HT1080 (cell line): ENCODE data around the gene NDUFB5. TPM values are rescaled to one million over a fixed set of nuclear protein-coding genes. Genes with fewer than 3 reads are reported as not detected.

Source experiments
- DNase-seq: peaks from one replicate; pipeline ENCODE4 v3.0.0-alpha.2; 2015; ENCODE audit warnings: low read depth
- polyA plus RNA-seq, 2 experiments: library from polyadenylated mRNA; depleted of rRNA; stranded (reverse); fragments of >200 nt; gene quantifications; 2 replicates each; pipeline ENCODE4 v1.2.3, GENCODE V29; 2015
- total RNA-seq: library from RNA; depleted of rRNA; stranded (reverse); fragments of >200 nt; shearing (Covaris generic); gene quantifications from 2 replicates; pipeline ENCODE4 v1.2.3, GENCODE V29; 2014; rRNA removed

NDUFB5 gene
- total RNA-seq, result 244 and 296 TPM in 2 replicates
- polyA plus RNA-seq (2015; cell fraction: cytosol; rRNA removed), result 240 and 264 TPM in 2 replicates
- 162 and 163 TPM in 2 replicates for polyA plus RNA-seq (2015; cell fraction: nucleus; rRNA removed)

- DNase-seq, result peak; percentile 98
Measured at GRCh38 chr3:179604321-179605078, at the start of gene NDUFB5, which contains the start of gene MRPL47. Gene NDUFB5 (plus strand): TSS chr3:179604794. CDS start chr3:179604816, 22 bp downstream. Gene MRPL47 (minus strand): TSS chr3:179604638. CDS start chr3:179604624, 14 bp downstream.

GRCh38 chr3:179558742-179559364 is 45.7 kb upstream of the NDUFB5 start:
- peak; percentile 72 for DNase-seq

GRCh38 chr3:179560791-179561190 is 43.8 kb upstream of the NDUFB5 start:
- peak; percentile 22 for DNase-seq

- peak; percentile 100 for DNase-seq
Measured at GRCh38 chr3:179562591-179563270, 41.9 kb upstream of the NDUFB5 start, which contains the start of gene ACTL6A. Gene ACTL6A (plus strand): TSS chr3:179562926. CDS start chr3:179563093, 167 bp downstream.

GRCh38 chr3:179563271-179563783 is 41.3 kb upstream of the NDUFB5 start:
- peak; percentile 81 for DNase-seq

GRCh38 chr3:179565496-179565895 is 39.1 kb upstream of the NDUFB5 start:
- DNase-seq, result peak; percentile 55

GRCh38 chr3:179580992-179581391 is 23.6 kb upstream of the NDUFB5 start:
- no peak for DNase-seq

- peak; percentile 13 for DNase-seq
Measured at GRCh38 chr3:179589143-179589542, 15.5 kb upstream of the NDUFB5 start.

- no peak for DNase-seq
Measured at GRCh38 chr3:179590669-179591068, 13.9 kb upstream of the NDUFB5 start.

- DNase-seq, result no peak
Measured at GRCh38 chr3:179591313-179591712, 13.3 kb upstream of the NDUFB5 start.

GRCh38 chr3:179599531-179599930 is 5.1 kb upstream of the NDUFB5 start:
- DNase-seq, result no peak

- peak; percentile 15 for DNase-seq
Measured at GRCh38 chr3:179603321-179603720, 1.3 kb upstream of the NDUFB5 start.

GRCh38 chr3:179603831-179604230 is 763 bp upstream of the NDUFB5 start:
- DNase-seq, result no peak

GRCh38 chr3:179606534-179607085 is 2.0 kb downstream of the NDUFB5 start:
- no peak for DNase-seq

- no peak for DNase-seq
Measured at GRCh38 chr3:179608931-179609720, 4.5 kb downstream of the NDUFB5 start.

- no peak for DNase-seq
Measured at GRCh38 chr3:179610066-179610465, 5.5 kb downstream of the NDUFB5 start.

- peak; percentile 38 for DNase-seq
Measured at GRCh38 chr3:179613807-179614206, 9.2 kb downstream of the NDUFB5 start.

GRCh38 chr3:179615458-179616173 is 11.0 kb downstream of the NDUFB5 start:
- DNase-seq, result no peak

- no peak for DNase-seq
Measured at GRCh38 chr3:179622023-179622422, 17.4 kb downstream of the NDUFB5 start.

- no peak for DNase-seq
Measured at GRCh38 chr3:179624451-179624850, 19.9 kb downstream of the NDUFB5 start.
